MCF 10A (cell line): ENCODE measurements around the gene ATXN10. TPM values are rescaled to one million over a fixed set of nuclear protein-coding genes. Genes with fewer than 3 reads are reported as not detected.

Experiments used
- BruUV-seq: library from RNA; stranded (reverse); fragments of 400-500 nt; replicated peaks from 2 replicates; lab custom pipeline; 2021; lab: Mats Ljungman, UMichigan
- CTCF ChIA-PET: fragments of 300-600 bp; sonication (Branson Sonifier 250); formaldehyde crosslinking; extraction: SDS; loops from one replicate; lab custom pipeline; 2021; ENCODE audit warnings: antibody characterized with exemption, inconsistent platforms; lab: Yijun Ruan, JAX
- POLR2A ChIA-PET: fragments of 300-600, 350-650 bp; sonication (Branson Sonifier 250); formaldehyde crosslinking; extraction: SDS; loops from one replicate; lab custom pipeline; 2020; ENCODE audit warnings: antibody characterized with exemption, inconsistent platforms; lab: Yijun Ruan, JAX
- DNase-seq: peaks from one replicate; pipeline ENCODE4 v3.0.0-alpha.2; 2018; ENCODE audit not compliant: unreplicated experiment
- H3K27ac Mint-ChIP-seq: one replicate; pipeline ENCODE4 v1.8.0; 2022; ENCODE audit warnings: mild to moderate bottlenecking, low read depth, mixed read lengths; ENCODE audit not compliant: unreplicated experiment
- H3K27me3 Mint-ChIP-seq: one replicate; pipeline ENCODE4 v1.8.0; 2022; ENCODE audit warnings: mixed read lengths; ENCODE audit not compliant: insufficient read depth, unreplicated experiment
- H3K36me3 Mint-ChIP-seq: one replicate; pipeline ENCODE4 v1.8.0; 2022; ENCODE audit warnings: mild to moderate bottlenecking, moderate library complexity, mixed read lengths; ENCODE audit not compliant: insufficient read depth, unreplicated experiment
- H3K4me1 Mint-ChIP-seq: one replicate; pipeline ENCODE4 v1.8.0; 2022; ENCODE audit warnings: mixed read lengths; ENCODE audit not compliant: insufficient read depth, unreplicated experiment
- H3K4me3 Mint-ChIP-seq: one replicate; pipeline ENCODE4 v1.8.0; 2022; ENCODE audit warnings: mild to moderate bottlenecking, moderate library complexity, mixed read lengths; ENCODE audit not compliant: unreplicated experiment
- H3K9me3 Mint-ChIP-seq: one replicate; pipeline ENCODE4 v1.8.0; 2022; ENCODE audit warnings: mixed read lengths; ENCODE audit not compliant: unreplicated experiment
- CTCF ChIP-seq: fragments of 200-600 bp; IDR thresholded peaks from one replicate; pipeline ENCODE4 v1.8.0; 2022; ENCODE audit warnings: antibody characterized with exemption, mild to moderate bottlenecking; ENCODE audit not compliant: unreplicated experiment
- intact Hi-C: fragments of 100-400 bp; cut with micrococcal nuclease; formaldehyde crosslinking; loops from 2 replicates; pipeline ENCODE4 v1.14.1; 2022
- total RNA-seq: library from RNA; stranded (reverse); gene quantifications from 2 replicates; pipeline ENCODE4 v1.2.3, GENCODE V29; 2022

The ATXN10 gene
- total RNA-seq, 1 experiment from 2014 or later: 193 TPM

DNA sequence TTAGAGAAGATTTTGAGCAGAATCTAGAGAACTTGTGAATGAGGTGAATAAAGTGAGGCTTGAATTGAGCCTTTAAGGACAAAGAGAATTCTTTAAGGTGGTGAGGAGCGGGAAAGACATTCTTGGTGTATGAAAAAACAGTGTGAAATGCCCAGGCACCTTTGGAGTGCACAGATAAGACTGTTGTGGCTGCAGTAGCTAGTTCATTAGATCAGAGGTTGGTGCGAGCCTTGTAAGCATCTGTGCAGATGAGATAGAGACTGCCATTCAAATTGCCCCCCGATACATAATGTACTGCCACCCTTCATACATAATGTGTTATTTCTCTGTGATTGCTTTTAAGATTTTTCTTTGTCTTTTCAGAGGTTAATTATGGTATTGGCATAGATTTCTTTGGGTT lies 31.3 kb downstream of the ATXN10 start:
- Mint-ChIP-seq H3K4me3 (no peak overlapping the region), H3K36me3 (peaks cover 94% of the 10 kb centered on the region), H3K27ac (no peak overlapping the region), H3K27me3 (no peaks in the 10 kb centered on the region), H3K4me1 (peaks cover 6% of the 10 kb centered on the region), H3K9me3 (no peaks in the 10 kb centered on the region)
- no peak for TF ChIP-seq CTCF
- BruUV-seq: no TSS peak
- intact Hi-C loops: no loop called here
- POLR2A ChIA-PET: no interaction called here
- CTCF ChIA-PET: no interaction called here
- no peak for DNase-seq

GRCh38 chr22:45703758-45704157 lies 32.1 kb downstream of the ATXN10 start:
- no peak for TF ChIP-seq CTCF
- Mint-ChIP-seq H3K27me3 (no peaks in the 10 kb centered on the region), H3K9me3 (no peaks in the 10 kb centered on the region), H3K27ac (peak overlapping the region; percentile 49), H3K4me3 (no peak overlapping the region), H3K36me3 (peaks cover 94% of the 10 kb centered on the region), H3K4me1 (peaks cover 6% of the 10 kb centered on the region)
- intact Hi-C loops: no loop called here
- DNase-seq: no peak
- CTCF ChIA-PET: interaction anchor here (0.5 kb wide), 1 partner anchor 222 kb away, joined by 3 read pairs; no protein-coding TSS in a partner anchor
- POLR2A ChIA-PET: no interaction called here
- BruUV-seq: no TSS peak

DNA sequence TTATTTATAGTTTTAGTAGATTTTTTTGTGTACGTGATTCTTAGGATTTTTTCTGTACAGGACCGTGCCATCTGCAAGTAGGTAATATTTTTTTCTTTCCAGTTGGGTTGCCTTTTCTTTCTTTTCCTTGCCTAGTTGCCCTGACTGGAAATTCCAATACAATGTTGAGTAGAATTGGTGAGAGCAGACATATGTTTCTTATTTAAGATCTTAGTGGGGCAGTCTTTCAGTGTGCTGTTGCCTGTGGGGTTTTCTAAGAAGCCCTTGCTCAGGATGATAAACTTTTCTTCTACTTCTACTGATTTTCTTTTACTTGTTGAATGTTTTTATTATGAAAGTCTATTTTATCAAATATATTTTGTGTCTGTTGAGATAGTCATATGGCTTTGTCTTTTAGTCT lies 33.0 kb downstream of the ATXN10 start:
- Mint-ChIP-seq H3K36me3 (peaks cover 92% of the 10 kb centered on the region), H3K9me3 (no peaks in the 10 kb centered on the region), H3K27ac (no peak overlapping the region), H3K4me1 (peaks cover 14% of the 10 kb centered on the region), H3K27me3 (no peaks in the 10 kb centered on the region), H3K4me3 (no peak overlapping the region)
- no peak for DNase-seq
- CTCF ChIA-PET: no interaction called here
- intact Hi-C loops: no loop called here
- BruUV-seq: no TSS peak
- POLR2A ChIA-PET: no interaction called here
- no peak for TF ChIP-seq CTCF

GRCh38 chr22:45707605-45708004 lies 36.0 kb downstream of the ATXN10 start:
- TF ChIP-seq CTCF: no peak
- intact Hi-C loops: no loop called here
- CTCF ChIA-PET: interaction anchor here (0.6 kb wide), 1 partner anchor 212 kb away, joined by 3 read pairs; no protein-coding TSS in a partner anchor

More at GRCh38 chr22:45707605-45708004, 36.0 kb downstream of the ATXN10 start:
- no peaks in the 10 kb centered on the region for H3K9me3 Mint-ChIP-seq
- H3K27me3 Mint-ChIP-seq: no peaks in the 10 kb centered on the region
- peaks cover 89% of the 10 kb centered on the region for H3K36me3 Mint-ChIP-seq
- POLR2A ChIA-PET: no interaction called here
- BruUV-seq: no TSS peak
- no peak overlapping the region for H3K4me3 Mint-ChIP-seq
- H3K27ac Mint-ChIP-seq: no peak overlapping the region
- peaks cover 22% of the 10 kb centered on the region for H3K4me1 Mint-ChIP-seq
- no peak for DNase-seq
